Panc1 (cell line): ENCODE results near the gene SLC12A8. TPM values are rescaled to one million over a fixed set of nuclear protein-coding genes. Genes with fewer than 3 reads are reported as not detected.

ENCODE experiments used
- ATAC-seq: fragments of 200-7000 bp; cut with Tn5 transposase; 2 replicates; pipeline ENCODE4 v1.9.1; 2020; ENCODE audit warnings: mild to moderate bottlenecking, moderate library complexity
- BruUV-seq: library from RNA; stranded (reverse); fragments of 400-500 nt; replicated peaks from 2 replicates; lab custom pipeline; 2021; lab: Mats Ljungman, UMichigan
- CTCF ChIA-PET: fragments of 300-600 bp; sonication (Branson Sonifier 250); formaldehyde crosslinking; loops from one replicate; lab custom pipeline; 2022; ENCODE audit warnings: antibody characterized with exemption; lab: Charles Lee
- POLR2A ChIA-PET: fragments of 300-600 bp; sonication (Branson Sonifier 250); formaldehyde crosslinking; loops from one replicate; lab custom pipeline; 2022; ENCODE audit warnings: antibody characterized with exemption; lab: Charles Lee
- DNase-seq: peaks from one replicate; pipeline ENCODE4 v3.0.0-alpha.2; 2010; ENCODE audit warnings: low read depth, low spot score
- H3K27ac ChIP-seq: 2 replicates; pipeline ENCODE4 v1.5.1; 2011; ENCODE audit warnings: mild to moderate bottlenecking, low read length, inconsistent platforms
- H3K27me3 ChIP-seq: fragments of 200-500 bp; sonication (Bioruptor generic); 2 replicates; pipeline ENCODE4 v1.6.0; 2014; ENCODE audit warnings: low read length, inconsistent platforms; ENCODE audit not compliant: control insufficient read depth, insufficient read depth
- H3K36me3 ChIP-seq: fragments of 200-500 bp; sonication (Bioruptor generic); 2 replicates; pipeline ENCODE4 v1.5.1; 2014; ENCODE audit warnings: inconsistent platforms, mild to moderate bottlenecking, low read length, moderate library complexity; ENCODE audit not compliant: control insufficient read depth, insufficient read depth
- H3K4me1 ChIP-seq: 2 replicates; pipeline ENCODE4 v1.5.1; 2011; ENCODE audit warnings: inconsistent platforms, mild to moderate bottlenecking, low read length, moderate library complexity; ENCODE audit not compliant: control insufficient read depth, insufficient read depth
- H3K4me3 ChIP-seq, 2 experiments: 2 replicates each; pipeline ENCODE4 v1.5.1; 2011 to 2012; ENCODE audit warnings: low read depth in 2 of 2, low read length in 2 of 2, mild to moderate bottlenecking in 2 of 2, inconsistent platforms in 1 of 2, moderate library complexity in 1 of 2
- H3K9me3 ChIP-seq: fragments of 200-500 bp; sonication (Bioruptor generic); 2 replicates; pipeline ENCODE4 v1.5.1; 2014; ENCODE audit warnings: low read depth, mild to moderate bottlenecking, inconsistent platforms, low read length, moderate library complexity; ENCODE audit not compliant: control insufficient read depth, insufficient read depth
- CTCF ChIP-seq: fragments of 450-650 bp; IDR thresholded peaks from 2 replicates; pipeline ENCODE4 v1.5.1; 2017; ENCODE audit warnings: mild to moderate bottlenecking
- REST ChIP-seq, 2 experiments: IDR thresholded peaks; 2 replicates each; pipeline ENCODE4 v1.6.1; 2011 to 2012; ENCODE audit warnings: low read depth in 2 of 2, control low read depth in 1 of 2, low read length in 1 of 2, mild to moderate bottlenecking in 1 of 2, moderate library complexity in 1 of 2; ENCODE audit not compliant: insufficient read depth in 1 of 2
- SIN3A ChIP-seq: IDR thresholded peaks from 2 replicates; pipeline ENCODE4 v1.6.1; 2012; ENCODE audit warnings: low read depth, mild to moderate bottlenecking, low read length, moderate library complexity, borderline replicate concordance; ENCODE audit not compliant: insufficient read depth
- TCF7L2 ChIP-seq: IDR thresholded peaks from 2 replicates; pipeline ENCODE4 v1.6.1; 2011; ENCODE audit warnings: mild to moderate bottlenecking, low read depth, low read length, inconsistent platforms
- in situ Hi-C: cut with HindIII; loops from 2 replicates; pipeline ENCODE4 v1.10.0; 2016; ENCODE audit warnings: low sequenced_read_pairs, low pct_unique_long_range_greater_than_20kb
- intact Hi-C: fragments of 100-400 bp; cut with micrococcal nuclease; formaldehyde crosslinking; loops from one replicate; pipeline ENCODE4 v1.10.0; 2022; ENCODE audit not compliant: unreplicated experiment
- microRNA-seq: library from miRNA; unstranded; fragments of <30 nt; microRNA quantifications from one replicate; pipeline ENCODE4 v1.1.0, GENCODE V29; 2020; ENCODE audit not compliant: unreplicated experiment
- total RNA-seq: library from RNA; stranded (reverse); gene quantifications from one replicate; pipeline ENCODE4 v1.2.1, GENCODE V29; 2021; ENCODE audit not compliant: unreplicated experiment

Gene SLC12A8
- total RNA-seq, 1 experiment from 2014 or later, result 7.0 TPM

- Histone ChIP-seq H3K27ac (peak overlapping the region; percentile 29), H3K36me3 (no peaks in the 10 kb centered on the region), H3K27me3 (no peaks in the 10 kb centered on the region), H3K4me3 (no peak overlapping the region), H3K9me3 (no peaks in the 10 kb centered on the region), H3K4me1 (peaks cover 21% of the 10 kb centered on the region)
- no peak for TF ChIP-seq SIN3A
- TF ChIP-seq TCF7L2, result no peak
- TF ChIP-seq REST (IDR thresholded peaks at IDR 0.05; ENCODE audit: insufficient read depth in 1 of 2, low read depth in 2 of 2, low read length in 1 of 2), result no peak
- TF ChIP-seq CTCF, result no peak
- ChIA-PET POLR2A (interaction anchor here (1.1 kb wide), 2 partner anchors 10 to 88 kb away, joined by 3 to 4 read pairs; no protein-coding TSS in a partner anchor), CTCF (interaction anchor here (0.6 kb wide), 1 partner anchor 10 kb away, joined by 3 read pairs; no protein-coding TSS in a partner anchor)
- ATAC-seq (peak; percentile 44; the same call in 1 of the 2 replicates), DNase-seq (no peak)
- no TSS peak for BruUV-seq
- in situ Hi-C loops, result no loop called here
- intact Hi-C loops, result no loop called here
These were observed 179.9 kb downstream of the SLC12A8 start for GRCh38 chr3:125032683-125033082.

Small RNA genes lying within 50 kb of the gene (microRNA-seq; reads per million reads assigned to microRNA genes)
- 1.3 reads per million for gene MIR5092

Other genes starting within 250 kb of the SLC12A8 start
- gene HEG1, start 156.8 kb downstream of the SLC12A8 start, total RNA-seq, result 141 TPM
- 55.8 TPM for gene ZNF148, start 162.6 kb upstream of the SLC12A8 start, total RNA-seq